Pons (tissue), 1 donor: ENCODE measurements around the gene GALNT18.

Experiments used
- DNase-seq: peaks from one replicate; pipeline ENCODE4 v3.0.0-alpha.2; 2016; ENCODE audit warnings: low spot score

Gene GALNT18

DNA sequence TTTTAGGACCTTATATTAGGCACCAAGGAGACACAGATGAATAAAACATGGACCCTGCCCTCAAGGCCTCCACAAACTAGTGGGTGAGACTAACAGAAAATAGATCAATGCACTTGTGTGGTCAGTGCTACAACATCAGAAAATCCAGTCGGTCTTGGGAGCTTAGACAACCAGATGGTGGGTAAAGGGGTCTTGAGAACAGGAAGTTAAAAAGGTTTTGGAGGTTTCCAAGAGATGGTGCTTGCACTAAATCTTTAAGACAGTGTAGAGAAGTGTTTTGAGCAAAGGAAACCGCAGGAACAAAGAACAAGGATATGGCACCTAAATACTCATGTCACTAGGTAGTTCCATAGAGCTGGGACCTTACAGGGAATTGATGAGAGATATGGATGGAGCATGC is 56.2 kb downstream of the GALNT18 start:
- no peak for DNase-seq

DNA sequence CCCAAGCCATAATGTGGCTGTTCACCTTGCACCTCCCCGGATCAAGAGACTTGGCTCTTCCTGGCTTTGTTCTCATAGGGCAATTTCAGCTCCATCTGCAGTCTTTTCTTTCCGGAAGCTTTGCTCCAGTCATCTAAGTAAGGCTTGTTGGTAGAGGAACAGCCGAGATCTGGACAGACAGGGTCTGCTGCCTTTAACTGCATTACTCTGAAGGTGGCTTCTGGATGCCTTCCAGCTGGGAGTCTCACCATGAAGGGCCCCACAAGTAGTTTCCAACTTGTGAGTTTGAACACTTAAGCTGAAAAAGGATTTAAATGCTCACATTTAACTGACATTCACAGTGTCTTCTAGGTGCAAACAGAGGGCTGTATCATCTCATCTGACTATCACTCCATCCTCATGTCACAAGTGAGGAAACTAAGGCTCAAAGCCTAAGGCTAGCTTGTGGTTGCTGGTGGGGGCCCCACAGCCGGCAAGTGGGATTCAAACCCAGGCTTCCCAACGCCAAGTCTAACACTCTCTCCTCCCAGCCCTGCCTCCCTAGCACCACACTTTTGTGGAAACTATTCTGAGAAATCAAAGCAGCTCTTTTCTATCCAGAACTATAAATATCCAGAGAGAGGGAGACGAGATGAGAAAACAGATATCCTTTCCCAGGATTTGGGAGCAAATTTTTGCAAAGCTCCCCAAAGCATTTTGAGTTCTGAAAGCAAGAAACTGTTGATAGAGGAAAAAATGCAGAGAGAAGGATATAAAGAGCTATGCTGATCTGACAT is 58.4 kb downstream of the GALNT18 start:
- no peak for DNase-seq

DNA sequence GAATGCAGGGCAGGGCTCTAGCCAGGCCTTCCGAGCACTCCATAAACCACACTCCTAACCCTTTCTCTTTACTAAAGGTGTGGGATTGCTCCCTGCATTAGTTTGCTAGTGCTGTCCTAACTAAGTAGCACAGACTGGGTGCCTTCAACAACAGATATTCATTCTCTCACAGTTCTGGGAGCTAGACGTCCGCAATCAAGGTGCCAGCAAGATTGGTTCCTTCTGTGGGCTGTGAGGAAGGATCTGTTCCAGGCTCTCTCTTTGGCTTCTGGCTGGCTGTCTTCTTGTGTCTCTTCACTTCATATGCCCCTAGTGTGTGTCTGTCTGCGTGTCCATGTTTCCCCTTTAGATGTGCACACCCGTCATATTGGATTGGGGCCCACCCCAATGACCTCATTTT is 59.8 kb downstream of the GALNT18 start:
- DNase-seq, result no peak

DNA sequence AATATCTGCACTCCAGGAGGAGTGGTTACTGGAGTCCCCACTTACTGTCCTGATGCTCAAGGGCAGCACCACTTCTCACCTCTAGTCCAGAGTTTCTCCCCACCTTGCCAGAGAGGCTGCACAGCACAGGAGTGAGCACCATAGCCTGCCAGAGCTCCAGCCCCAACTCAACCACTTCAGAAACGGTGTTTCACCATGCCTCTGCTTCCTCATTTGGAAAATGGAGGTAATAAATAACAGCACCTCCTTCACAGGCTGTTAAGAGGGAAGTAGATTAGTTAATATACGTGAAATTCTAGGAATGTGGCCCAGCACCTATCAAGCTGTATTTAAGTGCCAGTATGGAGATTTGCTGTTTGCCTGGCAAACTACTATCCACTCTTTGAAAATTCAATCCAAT is 63.0 kb downstream of the GALNT18 start:
- no peak for DNase-seq

DNA sequence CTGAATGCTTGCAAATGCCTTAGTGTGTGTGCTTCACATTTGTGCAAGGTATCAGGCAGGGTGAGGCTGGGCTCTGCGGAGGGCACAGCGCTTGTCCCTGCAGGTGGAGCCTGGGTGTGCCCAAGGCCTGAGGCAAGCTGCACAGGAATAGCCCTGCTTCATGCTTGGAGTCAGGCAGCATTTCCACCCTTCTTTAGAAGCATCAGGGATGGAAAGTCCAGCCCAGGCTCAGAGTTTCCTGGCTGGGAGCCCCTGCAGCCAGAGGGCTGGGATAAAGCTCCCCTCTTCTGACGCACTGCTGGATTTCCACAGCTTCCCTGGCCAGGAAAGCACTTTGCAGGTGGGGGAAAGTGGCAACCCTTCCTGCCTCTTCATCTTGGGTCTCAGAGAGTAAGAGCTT is 63.4 kb downstream of the GALNT18 start:
- no peak for DNase-seq

DNA sequence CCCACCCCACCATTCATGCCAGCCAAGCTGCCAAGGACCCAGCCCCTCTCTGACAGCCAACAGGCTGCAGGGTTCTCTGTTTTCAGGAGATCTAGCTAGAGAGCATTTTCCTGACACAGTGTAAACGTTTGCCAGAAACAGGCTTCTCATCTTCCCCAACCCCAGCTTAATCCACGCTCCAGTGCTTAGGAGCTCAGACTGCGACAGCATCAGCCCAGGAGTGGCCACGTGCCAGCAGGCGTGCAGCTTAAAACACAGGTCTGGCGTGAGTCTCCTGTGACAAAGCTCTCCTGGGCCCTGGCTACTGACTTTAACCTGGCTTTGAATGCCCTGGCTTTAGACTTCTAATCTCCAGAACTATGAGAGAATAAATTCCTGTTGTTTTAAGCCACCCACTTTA is 66.6 kb downstream of the GALNT18 start:
- DNase-seq, result no peak

DNA sequence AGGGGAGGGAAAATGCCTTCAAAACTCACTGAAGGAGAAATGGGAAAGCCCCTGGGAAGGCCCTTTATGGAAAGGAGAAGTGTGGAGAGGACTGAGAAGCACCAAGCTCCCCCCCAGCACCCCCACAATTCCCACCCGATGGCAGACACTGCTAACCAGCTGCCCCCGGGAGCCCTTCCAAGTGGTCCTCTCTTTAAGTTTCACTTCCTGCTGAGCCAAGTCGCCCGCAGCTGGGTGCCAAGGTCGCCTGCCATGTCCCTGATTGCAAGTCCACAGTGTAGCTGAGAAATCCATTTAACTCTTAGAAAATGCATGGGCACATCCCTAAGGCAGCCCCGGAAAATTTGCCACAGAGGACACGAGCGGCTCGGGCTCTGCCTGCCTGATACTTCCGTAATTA is 68.2 kb downstream of the GALNT18 start:
- DNase-seq, result peak; percentile 22

DNA sequence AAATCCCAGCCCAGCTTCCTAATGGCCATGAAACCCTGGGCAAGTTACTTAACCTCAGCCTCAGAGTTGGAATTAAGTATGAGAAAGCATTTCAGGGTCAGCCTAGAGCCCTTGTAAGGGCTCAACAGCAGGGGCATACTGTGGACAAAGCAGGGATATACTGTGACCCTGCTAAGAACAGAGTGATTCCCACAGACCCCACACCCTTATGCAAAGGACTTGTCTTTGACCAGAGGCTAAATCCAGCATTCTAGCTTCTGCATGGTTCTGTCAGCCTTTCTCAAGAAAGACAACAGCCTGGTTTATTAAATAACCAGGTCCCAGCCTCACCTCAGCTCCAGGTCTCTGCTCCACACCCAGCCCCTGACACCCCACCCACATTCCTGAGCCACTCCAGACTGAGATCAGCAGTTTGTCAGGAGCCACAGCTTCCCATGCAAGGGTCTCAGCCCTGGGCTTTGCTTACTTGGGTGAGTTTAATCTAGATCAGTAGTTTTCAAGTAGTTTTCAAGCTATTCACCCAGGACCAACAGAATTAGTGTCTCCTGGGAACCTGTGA is 69.2 kb downstream of the GALNT18 start:
- no peak for DNase-seq

DNA sequence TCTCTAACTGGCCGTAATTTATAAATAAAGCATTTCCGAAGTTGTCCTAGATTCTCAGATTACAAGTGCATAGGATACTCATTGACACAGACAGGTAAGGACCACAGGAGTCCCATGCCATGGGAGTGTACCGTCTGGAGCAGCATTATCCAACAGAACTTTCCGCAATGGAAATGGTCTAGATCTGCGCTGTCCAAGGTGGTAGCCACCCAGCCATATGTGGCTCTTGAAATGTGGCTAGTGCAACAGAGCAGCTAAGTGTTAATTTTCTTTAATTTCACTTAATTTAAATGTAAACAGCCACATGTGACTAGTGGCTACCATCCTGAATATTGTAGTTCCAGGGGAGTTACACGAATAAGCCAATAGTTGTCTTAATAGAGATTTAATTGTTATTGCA is 71.3 kb downstream of the GALNT18 start:
- DNase-seq, result no peak

DNA sequence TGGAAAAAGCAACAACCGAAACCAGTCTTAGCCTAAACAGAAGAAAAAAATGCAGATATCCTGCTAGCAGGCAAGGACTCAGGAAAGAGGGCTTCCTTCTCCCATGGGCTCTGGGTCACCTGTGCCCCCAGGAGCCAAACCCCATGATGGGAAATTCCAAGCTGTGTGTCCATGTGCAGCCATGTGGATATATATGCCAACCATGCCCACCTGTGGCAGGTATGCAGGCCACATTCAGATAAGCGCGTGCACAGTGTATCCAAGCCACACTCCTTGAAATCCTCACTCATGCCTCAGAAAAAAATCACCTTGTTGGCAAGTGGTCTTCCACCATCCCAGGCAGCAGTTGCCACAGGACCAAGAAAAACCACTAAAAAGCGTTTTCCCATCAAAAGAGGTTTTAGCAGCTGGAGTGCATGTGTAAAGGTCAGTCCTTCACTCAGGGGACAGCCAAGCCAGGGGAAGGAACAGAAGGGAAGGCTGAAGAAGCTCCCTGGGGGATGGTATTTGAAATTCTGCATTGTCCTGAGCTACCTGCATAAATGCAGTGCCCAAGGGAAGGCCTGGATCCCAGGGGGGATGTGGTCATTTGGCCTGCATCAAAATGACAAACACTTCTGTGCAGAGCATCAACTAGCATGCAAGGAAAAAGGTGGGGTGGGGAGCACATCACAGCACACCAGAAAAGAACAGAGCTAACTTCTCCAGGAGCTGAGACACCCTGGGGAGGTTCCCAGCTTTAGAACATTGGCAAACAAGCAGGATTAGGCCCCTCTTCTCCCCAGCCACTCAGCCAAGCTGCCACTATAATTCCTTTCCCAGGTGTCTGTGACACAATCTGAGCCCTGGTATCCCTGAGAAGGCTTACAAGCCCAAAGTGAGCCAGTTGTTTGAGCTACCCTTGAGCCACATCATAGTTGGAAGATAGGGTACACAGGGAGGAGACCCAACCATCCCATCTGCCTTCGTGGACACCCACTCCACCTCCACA is 76.2 kb downstream of the GALNT18 start:
- no peak for DNase-seq

DNA sequence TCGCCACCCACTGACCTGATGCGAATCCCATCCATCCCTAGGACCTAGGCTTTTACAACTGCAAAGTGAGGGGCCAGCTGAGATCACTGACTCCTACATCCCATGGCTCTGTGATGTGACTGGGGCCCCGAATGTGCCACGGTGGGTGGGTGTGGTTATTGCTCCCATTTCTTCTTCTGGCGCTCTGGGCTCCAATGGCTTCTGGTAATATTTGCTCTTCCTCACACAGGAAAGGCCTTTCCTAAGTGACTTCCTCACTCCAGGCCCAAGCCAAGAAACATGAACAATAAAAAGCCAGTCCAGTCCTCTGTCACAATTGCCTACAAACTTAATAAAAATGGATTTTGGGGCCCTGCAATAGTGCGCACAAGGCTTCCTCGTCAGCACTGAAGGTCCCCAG is 78.1 kb downstream of the GALNT18 start:
- no peak for DNase-seq

DNA sequence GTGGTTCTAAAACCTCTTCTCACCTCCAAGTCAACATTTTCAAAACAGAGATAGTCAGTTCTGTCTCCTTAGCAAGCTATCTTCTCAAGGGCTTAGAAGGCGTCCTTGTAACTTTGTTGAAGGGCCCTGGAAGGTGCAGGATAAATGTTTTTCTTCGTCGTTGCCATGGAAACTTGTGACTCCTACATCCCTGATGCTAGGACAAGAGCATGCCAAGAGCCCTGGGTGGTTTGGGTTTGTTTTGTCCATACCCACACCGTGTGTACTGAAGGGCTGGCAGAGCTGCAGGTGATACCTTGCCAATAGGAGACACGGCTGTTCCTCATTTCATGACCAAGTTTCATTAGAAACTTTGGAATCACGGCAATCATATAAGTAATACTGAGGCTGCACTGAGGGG is 81.6 kb downstream of the GALNT18 start:
- no peak for DNase-seq

DNA sequence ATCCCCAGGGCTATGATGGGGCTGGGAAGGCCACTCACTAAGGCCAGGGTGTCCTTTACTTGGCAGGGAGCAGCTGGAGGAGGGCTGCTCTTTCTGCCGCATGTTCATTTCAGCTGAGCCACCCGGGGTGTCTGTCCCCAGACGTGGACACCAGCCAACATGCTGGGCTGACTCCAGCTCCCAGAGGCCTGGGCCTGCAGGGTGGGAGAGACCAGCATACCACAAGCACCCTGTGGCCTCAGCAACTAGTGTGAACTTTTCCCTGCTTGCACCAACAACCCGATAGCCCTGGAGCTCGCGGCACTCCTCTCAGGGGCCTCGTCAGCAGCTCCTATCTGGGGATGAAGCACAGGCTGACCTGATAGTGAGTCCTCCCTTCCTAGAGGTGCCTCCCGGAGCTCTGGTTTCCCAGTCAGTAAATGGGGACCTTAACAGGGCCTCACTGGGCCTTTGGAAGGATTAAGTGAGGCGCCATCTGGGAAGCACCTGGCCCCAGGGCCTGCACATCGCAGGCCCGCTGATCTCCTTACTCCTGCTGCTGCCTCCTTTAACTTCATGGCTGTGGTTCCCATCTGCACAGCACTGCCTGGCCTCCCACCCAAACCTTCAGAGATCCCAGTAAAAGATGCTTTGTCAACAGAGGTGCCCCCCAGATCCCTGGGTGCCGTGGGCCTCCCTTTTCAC is 83.4 kb downstream of the GALNT18 start:
- no peak for DNase-seq

DNA sequence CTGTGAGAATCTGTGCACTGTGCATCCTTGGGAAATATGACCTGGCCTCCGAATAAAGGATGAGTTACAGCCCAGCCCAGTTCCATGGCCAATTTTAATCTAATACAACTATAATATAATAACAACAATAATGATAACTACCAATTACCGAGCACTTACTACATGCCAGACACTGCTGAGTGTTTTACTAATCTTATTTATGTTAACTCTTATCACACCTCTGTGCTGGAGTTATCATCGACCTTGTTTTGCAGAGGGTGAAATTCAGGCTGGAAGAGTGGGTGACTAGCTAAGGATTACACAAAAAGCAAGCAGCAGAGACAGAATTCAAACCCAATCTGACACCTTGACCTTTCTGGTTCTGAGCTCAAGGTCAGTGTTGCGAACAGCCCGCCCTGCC is 83.9 kb downstream of the GALNT18 start:
- no peak for DNase-seq

DNA sequence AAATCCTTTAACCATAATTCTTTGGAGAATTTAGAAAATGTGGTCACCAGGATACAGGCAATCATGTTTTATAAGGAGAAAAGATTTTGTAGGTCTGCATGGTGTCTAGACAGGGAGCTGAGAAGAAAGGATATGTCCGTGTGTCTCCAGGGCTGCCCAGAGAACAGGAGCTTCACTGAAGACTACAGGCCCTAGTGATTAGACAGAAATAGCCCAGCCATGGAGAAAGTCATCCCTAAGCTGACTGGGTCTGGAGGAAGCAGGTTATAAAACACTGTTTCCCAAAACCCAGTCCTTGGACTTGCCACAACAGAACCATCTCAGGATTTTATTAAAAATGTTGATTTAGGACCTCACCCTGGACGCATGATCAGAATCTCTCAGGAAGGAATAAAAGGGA is 84.4 kb downstream of the GALNT18 start:
- DNase-seq, result no peak

DNA sequence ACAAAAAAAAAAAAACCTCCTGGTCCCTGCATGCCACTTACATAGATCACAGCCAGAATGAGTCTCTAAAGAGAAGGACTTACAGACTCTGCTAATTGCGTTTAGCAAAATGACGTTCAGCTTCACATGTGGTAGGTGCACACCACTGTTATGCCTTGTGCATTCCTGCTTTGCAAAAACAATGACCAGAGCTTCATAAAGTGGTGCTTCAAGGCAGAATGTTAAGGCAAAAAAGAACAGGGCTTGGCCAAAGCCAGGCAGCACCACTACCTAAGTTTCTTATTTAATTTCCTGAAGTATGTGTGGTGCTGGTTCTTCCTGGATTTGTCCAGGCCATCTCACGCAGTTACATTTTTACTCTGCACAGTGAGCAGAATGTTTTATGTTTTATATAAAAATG is 85.2 kb downstream of the GALNT18 start:
- no peak for DNase-seq

DNA sequence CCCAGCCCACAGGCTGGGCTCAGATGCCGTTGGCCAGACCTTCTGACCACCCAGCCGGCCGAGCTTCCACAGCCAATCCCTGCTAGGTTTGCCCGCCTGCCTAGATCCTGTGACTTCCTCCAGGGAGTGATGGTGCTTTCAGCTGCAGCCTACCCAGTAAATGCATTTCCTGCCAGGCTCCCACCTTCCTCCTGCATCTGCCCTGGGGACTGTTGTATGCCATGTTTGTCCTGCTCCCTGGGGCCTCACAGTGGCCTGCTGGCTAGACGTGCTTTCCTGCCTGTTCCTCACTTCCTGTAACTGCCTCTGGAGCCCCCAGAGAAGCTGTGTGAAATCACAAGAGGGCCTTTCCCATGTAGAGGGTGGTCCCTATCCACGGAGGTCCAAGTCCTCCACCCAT is 86.2 kb downstream of the GALNT18 start:
- no peak for DNase-seq

DNA sequence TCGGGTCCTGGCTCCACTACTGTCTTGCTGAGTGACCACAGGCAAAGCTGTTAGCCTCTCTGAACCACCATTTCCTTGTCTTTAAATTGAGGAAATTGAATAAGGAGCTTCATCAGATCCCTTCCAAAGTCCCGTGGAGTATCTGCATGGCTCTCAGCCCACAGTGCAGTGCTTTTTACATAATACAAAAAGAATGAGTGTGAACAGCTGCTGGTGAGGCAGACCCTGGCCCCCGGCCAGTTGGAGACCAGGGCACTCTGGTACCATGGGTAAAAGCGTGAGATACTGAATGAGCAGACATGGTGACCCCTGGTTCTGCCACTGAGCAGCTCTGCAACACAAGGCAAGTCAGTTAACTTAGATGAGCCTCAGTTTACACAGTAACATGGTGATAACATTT is 86.8 kb downstream of the GALNT18 start:
- DNase-seq, result no peak

DNA sequence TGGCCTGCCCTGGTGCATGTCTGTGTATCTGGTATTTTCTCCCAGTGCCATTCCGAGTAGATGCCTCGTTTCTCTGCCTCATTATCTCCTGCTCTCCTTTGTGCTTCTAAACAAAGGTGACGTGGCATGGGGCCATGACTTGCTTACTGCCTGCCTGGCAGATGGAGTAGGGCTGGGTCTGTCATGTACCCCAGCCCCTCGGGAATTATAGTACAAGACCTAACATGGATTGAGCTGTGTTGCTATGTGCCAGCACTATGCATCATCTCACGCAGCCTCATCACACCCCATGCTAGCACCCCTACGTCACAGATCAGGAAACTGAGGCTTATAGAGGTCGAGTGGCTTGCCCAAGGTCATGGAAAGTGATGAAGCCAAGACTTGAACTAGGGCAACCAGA is 88.1 kb downstream of the GALNT18 start:
- DNase-seq, result no peak

DNA sequence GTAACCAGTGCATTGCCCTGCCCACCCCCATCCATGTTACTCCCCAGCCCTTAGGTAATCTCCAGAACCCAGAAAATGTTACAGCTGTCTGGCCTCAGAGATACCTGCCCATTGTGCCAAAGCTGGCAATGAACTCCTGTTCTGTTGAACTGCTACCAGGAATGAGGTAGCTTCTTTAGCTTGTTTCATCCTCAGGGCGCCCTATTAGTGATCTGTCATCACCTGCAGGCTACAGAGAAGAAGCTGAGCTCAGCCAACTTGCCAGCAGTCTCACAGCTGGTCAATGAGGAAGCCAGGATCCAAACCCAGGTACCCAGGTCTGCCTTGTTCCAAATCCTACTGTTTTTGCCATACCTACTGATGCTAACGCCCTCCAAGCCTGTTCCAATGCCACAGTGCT is 88.7 kb downstream of the GALNT18 start:
- no peak for DNase-seq

DNA sequence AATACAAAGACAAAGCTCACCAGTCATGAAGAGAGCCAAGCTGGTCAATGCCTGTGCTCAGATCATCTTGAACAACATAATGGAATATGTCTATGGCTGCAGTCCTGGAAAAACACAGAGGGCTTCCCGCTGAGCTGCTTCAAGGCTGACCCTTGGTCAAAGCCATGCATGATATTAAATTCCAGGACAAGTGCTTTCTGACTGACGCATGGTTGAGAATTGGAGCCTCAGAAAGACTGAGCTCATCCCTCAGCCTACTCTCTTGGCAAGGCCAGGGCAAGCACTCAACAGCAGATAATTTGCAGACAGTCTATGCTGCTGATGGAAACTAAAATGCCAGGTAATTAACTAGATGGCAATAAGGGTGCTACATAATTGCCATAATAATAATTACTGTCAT is 89.2 kb downstream of the GALNT18 start:
- DNase-seq, result no peak

DNA sequence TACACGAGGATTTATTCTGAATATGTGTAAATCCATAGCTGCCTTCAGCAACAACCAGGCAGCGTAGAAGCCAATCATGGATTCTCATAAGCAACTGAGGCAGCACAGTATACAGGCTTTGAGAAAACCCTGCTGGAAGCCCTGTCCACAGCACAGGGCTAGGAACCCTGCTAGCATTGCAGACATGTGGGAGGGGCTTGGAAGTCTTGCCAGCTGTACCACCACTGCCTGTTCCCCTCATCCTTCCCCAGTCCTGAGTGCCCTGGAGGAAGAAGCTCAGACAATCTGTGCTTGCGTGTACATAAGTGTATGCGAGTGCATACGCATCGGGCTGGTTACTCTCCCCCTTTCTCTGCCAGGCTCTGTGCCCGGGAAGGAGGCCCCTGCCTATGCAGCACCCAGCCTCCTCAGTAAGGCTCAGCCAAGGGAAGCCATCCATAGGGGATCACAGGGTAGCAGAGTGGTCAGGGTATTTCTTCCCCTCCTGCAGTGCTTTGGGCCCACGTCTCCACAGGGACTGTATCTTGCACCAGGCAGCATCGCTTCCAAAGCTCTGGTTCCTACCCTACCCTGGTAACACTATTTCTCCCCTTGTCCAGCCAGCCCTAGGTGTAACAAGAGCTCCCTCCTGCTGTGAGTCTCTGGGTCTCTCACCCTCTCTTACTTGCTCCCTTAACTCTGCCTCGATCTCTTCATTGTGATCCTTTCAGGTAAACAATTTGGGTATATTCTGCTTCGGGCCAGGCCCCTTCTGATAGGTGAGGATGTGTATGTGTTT is 90.5 kb downstream of the GALNT18 start:
- DNase-seq, result no peak
